ENCODE results near the gene BDNF. TPM values are rescaled to one million over a fixed set of nuclear protein-coding genes. Genes with fewer than 3 reads are reported as not detected.

Gene BDNF
- total RNA-seq, 1 donor from 2014 or later: 0.25 TPM

DNA sequence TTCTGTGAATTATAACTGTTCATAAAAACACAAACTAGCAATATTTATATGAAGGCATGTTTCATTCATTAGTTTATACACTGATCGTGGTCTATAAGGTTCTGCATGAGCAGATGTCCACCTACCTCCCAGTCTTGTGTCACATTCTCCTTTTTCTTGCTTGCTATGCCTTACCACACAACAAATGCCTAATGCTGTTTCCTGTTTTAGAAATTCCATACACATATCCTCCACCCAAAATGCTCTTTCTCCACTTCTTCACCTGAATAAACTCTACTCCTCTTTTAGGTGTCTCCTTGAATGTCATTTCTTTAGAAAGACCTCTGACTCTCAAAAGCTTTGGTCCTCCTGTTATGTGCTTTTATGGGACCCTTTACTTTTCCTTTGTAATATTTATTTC, 88.9 kb downstream of the BDNF start:
- DNase-seq (ENCODE audit: extremely low spot score in 2 of 2): no peak
- Histone ChIP-seq H3K36me3 (no peaks in the 10 kb centered on the region), H3K4me3 (no peak overlapping the region), H3K27ac (no peak overlapping the region), H3K4me1 (no peaks in the 10 kb centered on the region), H3K9me3 (no peaks in the 10 kb centered on the region), H3K27me3 (no peaks in the 10 kb centered on the region)
- TF ChIP-seq POLR2A (IDR thresholded peaks at IDR 0.05): no peak
- TF ChIP-seq, protein P1, sequence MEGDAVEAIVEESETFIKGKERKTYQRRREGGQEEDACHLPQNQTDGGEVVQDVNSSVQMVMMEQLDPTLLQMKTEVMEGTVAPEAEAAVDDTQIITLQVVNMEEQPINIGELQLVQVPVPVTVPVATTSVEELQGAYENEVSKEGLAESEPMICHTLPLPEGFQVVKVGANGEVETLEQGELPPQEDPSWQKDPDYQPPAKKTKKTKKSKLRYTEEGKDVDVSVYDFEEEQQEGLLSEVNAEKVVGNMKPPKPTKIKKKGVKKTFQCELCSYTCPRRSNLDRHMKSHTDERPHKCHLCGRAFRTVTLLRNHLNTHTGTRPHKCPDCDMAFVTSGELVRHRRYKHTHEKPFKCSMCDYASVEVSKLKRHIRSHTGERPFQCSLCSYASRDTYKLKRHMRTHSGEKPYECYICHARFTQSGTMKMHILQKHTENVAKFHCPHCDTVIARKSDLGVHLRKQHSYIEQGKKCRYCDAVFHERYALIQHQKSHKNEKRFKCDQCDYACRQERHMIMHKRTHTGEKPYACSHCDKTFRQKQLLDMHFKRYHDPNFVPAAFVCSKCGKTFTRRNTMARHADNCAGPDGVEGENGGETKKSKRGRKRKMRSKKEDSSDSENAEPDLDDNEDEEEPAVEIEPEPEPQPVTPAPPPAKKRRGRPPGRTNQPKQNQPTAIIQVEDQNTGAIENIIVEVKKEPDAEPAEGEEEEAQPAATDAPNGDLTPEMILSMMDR (IDR thresholded peaks at IDR 0.05): no peak
- TF ChIP-seq POLR2AphosphoS5 (IDR thresholded peaks at IDR 0.05; ENCODE audit: insufficient read depth in 1 of 2, low read depth in 1 of 2): no peak
- intact Hi-C loops (cut with DNase I): no loop called here

DNA sequence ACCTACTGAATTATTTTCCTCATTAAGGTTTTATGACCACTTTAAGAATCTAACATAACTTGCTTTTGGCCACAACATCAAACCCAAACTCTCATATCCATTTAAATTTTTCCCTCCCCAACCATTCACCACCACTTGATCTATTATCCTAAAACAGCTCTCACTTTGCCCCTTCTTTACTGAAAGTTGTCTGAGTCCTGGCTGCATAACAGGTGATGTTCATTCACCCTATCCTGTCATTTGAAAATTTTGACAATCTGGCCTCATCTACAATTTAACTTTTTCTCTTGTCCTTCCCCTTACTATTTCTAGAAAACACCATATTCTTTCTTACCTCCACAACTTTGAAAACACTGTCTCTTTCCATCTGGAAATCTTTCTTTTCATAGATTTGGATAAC, 89.3 kb downstream of the BDNF start:
- intact Hi-C loops (cut with DNase I): no loop called here
- Histone ChIP-seq H3K4me1 (no peaks in the 10 kb centered on the region), H3K27me3 (no peaks in the 10 kb centered on the region), H3K4me3 (no peak overlapping the region), H3K9me3 (no peaks in the 10 kb centered on the region), H3K27ac (no peak overlapping the region), H3K36me3 (no peaks in the 10 kb centered on the region)
- TF ChIP-seq POLR2A (IDR thresholded peaks at IDR 0.05) (no peak), POLR2AphosphoS5 (IDR thresholded peaks at IDR 0.05; ENCODE audit: insufficient read depth in 1 of 2, low read depth in 1 of 2) (no peak)
- TF ChIP-seq, protein P1 (IDR thresholded peaks at IDR 0.05): no peak
- DNase-seq (ENCODE audit: extremely low spot score in 2 of 2): no peak

DNA sequence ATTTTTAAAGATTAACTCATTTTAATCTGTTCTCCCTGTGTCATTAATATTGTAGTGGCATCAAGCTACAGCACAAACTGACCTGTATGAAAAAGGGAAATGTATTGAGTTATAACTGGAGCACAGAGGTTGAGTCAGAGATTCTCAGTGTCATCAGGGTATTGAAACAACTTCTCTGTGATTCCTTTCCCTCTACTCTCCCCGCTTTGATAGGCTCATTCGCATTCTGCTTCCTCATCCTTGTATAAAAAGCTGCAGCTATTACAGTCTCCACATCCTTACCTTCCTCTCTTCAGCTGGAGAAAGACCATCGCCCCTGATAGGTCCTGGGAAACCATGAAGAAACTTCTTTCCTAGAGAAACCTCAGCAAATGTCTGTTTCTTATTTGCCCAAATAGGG, 90.0 kb downstream of the BDNF start:
- TF ChIP-seq POLR2AphosphoS5 (IDR thresholded peaks at IDR 0.05; ENCODE audit: insufficient read depth in 1 of 2, low read depth in 1 of 2): no peak
- TF ChIP-seq POLR2A (IDR thresholded peaks at IDR 0.05): no peak
- TF ChIP-seq, protein P1 (IDR thresholded peaks at IDR 0.05): no peak
- no peak for DNase-seq (ENCODE audit: extremely low spot score in 2 of 2)
- Histone ChIP-seq H3K4me3 (no peak overlapping the region), H3K4me1 (no peaks in the 10 kb centered on the region), H3K27me3 (no peaks in the 10 kb centered on the region), H3K9me3 (no peaks in the 10 kb centered on the region), H3K27ac (no peak overlapping the region), H3K36me3 (no peaks in the 10 kb centered on the region)
- intact Hi-C loops (cut with DNase I): no loop called here

GRCh38 chr11:27608951-27609350, 91.3 kb downstream of the BDNF start:
- TF ChIP-seq POLR2AphosphoS5 (IDR thresholded peaks at IDR 0.05; ENCODE audit: insufficient read depth in 1 of 2, low read depth in 1 of 2) (no peak), POLR2A (IDR thresholded peaks at IDR 0.05) (no peak)
- TF ChIP-seq, protein P1 (IDR thresholded peaks at IDR 0.05): no peak
- H3K27me3 ChIP-seq: no peaks in the 10 kb centered on the region
- H3K4me1 ChIP-seq: no peaks in the 10 kb centered on the region
- H3K27ac ChIP-seq: no peak overlapping the region
- intact Hi-C loops (cut with DNase I): no loop called here
- H3K9me3 ChIP-seq: no peaks in the 10 kb centered on the region
- no peak for DNase-seq (ENCODE audit: extremely low spot score in 2 of 2)
- H3K4me3 ChIP-seq: no peak overlapping the region
- H3K36me3 ChIP-seq: no peaks in the 10 kb centered on the region

DNA sequence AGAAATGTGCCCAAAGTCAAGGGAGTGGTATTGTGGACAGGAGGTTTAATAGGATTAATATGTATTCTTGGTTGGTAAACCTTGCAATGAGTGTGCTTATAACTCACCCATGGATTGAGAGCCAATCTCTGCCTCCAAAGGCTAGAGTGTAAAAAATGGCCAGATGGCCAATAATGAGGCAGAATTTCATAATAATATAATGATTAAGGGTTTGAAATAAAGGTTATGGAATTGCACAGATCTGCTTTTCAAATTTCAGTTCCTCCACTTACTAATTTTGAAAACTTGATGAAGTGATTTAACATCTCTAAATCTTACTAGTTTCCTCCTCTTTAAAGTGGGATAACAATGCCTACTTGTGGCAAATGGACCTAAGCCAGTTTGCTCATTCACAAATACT, 94.8 kb downstream of the BDNF start:
- H3K27ac ChIP-seq: no peak overlapping the region
- intact Hi-C loops (cut with DNase I): no loop called here
- DNase-seq (ENCODE audit: extremely low spot score in 2 of 2): no peak
- H3K4me1 ChIP-seq: no peaks in the 10 kb centered on the region
- H3K27me3 ChIP-seq: no peaks in the 10 kb centered on the region
- H3K36me3 ChIP-seq: no peaks in the 10 kb centered on the region
- H3K4me3 ChIP-seq: no peak overlapping the region
- TF ChIP-seq POLR2A (IDR thresholded peaks at IDR 0.05): no peak
- TF ChIP-seq, protein P1 (IDR thresholded peaks at IDR 0.05): no peak
- TF ChIP-seq POLR2AphosphoS5 (IDR thresholded peaks at IDR 0.05; ENCODE audit: insufficient read depth in 1 of 2, low read depth in 1 of 2): no peak
- H3K9me3 ChIP-seq: no peaks in the 10 kb centered on the region

Other genes with a start within 250 kb of the BDNF start
- 65.6 TPM for gene LGR4, start 227.7 kb downstream of the BDNF start, total RNA-seq
- gene LIN7C, start 193.7 kb downstream of the BDNF start, total RNA-seq: 30.9 TPM